Left renal cortex interstitium (tissue), 4 donors: ENCODE measurements around the gene TGFB1I1. TPM values are rescaled to one million over a fixed set of nuclear protein-coding genes. Genes with fewer than 3 reads are reported as not detected.
"Not testable (repeated sequence)": the region's sequence is repeated elsewhere in the genome, so short reads cannot be mapped to it uniquely, and the experiment has no call there.

Source experiments
- DNase-seq, 4 donors: peaks; one replicate each; pipeline ENCODE4 v3.0.0-alpha.2; 2013; ENCODE audit warnings: low read depth in 4 of 4, low spot score in 2 of 4, missing footprints in 1 of 4
- polyA plus RNA-seq, 4 donors: library from polyadenylated mRNA; unstranded; fragments of 120-200 nt; gene quantifications; one replicate each; pipeline ENCODE4 v1.2.1, GENCODE V29; 2013; ENCODE audit not compliant: insufficient read length in 4 of 4

TGFB1I1 gene
- 10 to 100 TPM; 36.1 to 57.8 (median 49.3) TPM for polyA plus RNA-seq

GRCh38 chr16:31471875-31472708 lies at the start of gene TGFB1I1:
TSS of gene TGFB1I1 (plus strand) at chr16:31472152. CDS start at chr16:31472189, 37 bp downstream.
- DNase-seq: no peak

GRCh38 chr16:31423241-31423640 lies 48.7 kb upstream of the TGFB1I1 start:
- DNase-seq: no peak

- no peak for DNase-seq
Measured at GRCh38 chr16:31423801-31424200, 48.2 kb upstream of the TGFB1I1 start.

- DNase-seq: peak in 3 of 4 donors; percentile 24 to 32 (median 25)
Measured at GRCh38 chr16:31427441-31428278, 44.3 kb upstream of the TGFB1I1 start.

- DNase-seq: no peak
Measured at GRCh38 chr16:31428279-31428597, 43.7 kb upstream of the TGFB1I1 start, which contains the start of gene COX6A2. TSS of gene COX6A2 (minus strand) at chr16:31428360. CDS start at chr16:31428325, 35 bp downstream.

- no peak for DNase-seq
Measured at GRCh38 chr16:31428638-31429247, 43.2 kb upstream of the TGFB1I1 start.

- DNase-seq: no peak
Measured at GRCh38 chr16:31429314-31429713, 42.6 kb upstream of the TGFB1I1 start.

GRCh38 chr16:31429796-31430195 lies 42.2 kb upstream of the TGFB1I1 start:
- no peak for DNase-seq

GRCh38 chr16:31430380-31431052 lies 41.4 kb upstream of the TGFB1I1 start:
- no peak for DNase-seq

GRCh38 chr16:31435341-31436220 lies 36.4 kb upstream of the TGFB1I1 start:
- DNase-seq: no peak

- DNase-seq: no peak
Measured at GRCh38 chr16:31436221-31437045, 35.5 kb upstream of the TGFB1I1 start.

GRCh38 chr16:31438414-31438813 lies 33.5 kb upstream of the TGFB1I1 start:
- no peak for DNase-seq

GRCh38 chr16:31439023-31439422 lies 32.9 kb upstream of the TGFB1I1 start:
- DNase-seq: not testable (repeated sequence)

- no peak for DNase-seq
Measured at GRCh38 chr16:31439519-31439918, 32.4 kb upstream of the TGFB1I1 start.

- DNase-seq: no peak
Measured at GRCh38 chr16:31440516-31441184, 31.3 kb upstream of the TGFB1I1 start.

- DNase-seq: no peak
Measured at GRCh38 chr16:31441956-31442355, 30.0 kb upstream of the TGFB1I1 start.

GRCh38 chr16:31445931-31446330 lies 26.0 kb upstream of the TGFB1I1 start:
- DNase-seq: not testable (repeated sequence)

GRCh38 chr16:31451201-31451600 lies 20.8 kb upstream of the TGFB1I1 start:
- no peak for DNase-seq
